ENCODE results near the gene ZBTB16.

ZBTB16 gene

GRCh38 chr11:114271316-114271715, 211.8 kb downstream of the ZBTB16 start:
- Histone ChIP-seq H2AK5ac (ENCODE audit: low read length) (no peak overlapping the region), H3K4me1 (ENCODE audit: control insufficient read depth, low read depth, low read length) (no peaks in the 10 kb centered on the region), H2BK120ac (ENCODE audit: low read depth, low read length) (no peak overlapping the region), H3K79me2 (ENCODE audit: control insufficient read depth, insufficient read depth, low read length) (no peaks in the 10 kb centered on the region), H3K79me1 (ENCODE audit: low read length) (no peaks in the 10 kb centered on the region), H3K9ac (ENCODE audit: low read length) (no peak overlapping the region), H3K36me3 (ENCODE audit: control insufficient read depth, insufficient read depth, low read length) (no peaks in the 10 kb centered on the region), H3K23ac (ENCODE audit: low read length) (no peak overlapping the region), H3K27ac (ENCODE audit: low read depth, low read length) (no peak overlapping the region), H4K5ac (ENCODE audit: low read length) (no peak overlapping the region), H2BK5ac (ENCODE audit: low read length) (no peak overlapping the region), H4K8ac (ENCODE audit: low read depth, low read length) (no peak overlapping the region), H2BK15ac (replicated peaks; ENCODE audit: low read depth) (no peak overlapping the region), H3K18ac (ENCODE audit: low read length) (no peak overlapping the region), H3K4me2 (ENCODE audit: low read length) (no peak overlapping the region), H3K27me3 (ENCODE audit: insufficient read depth, low read length, poor library complexity) (no peaks in the 10 kb centered on the region), H3K4ac (ENCODE audit: low read depth, low read length) (no peak overlapping the region), H3K4me3 (ENCODE audit: low read length) (no peak overlapping the region), H3K56ac (ENCODE audit: low read length) (no peak overlapping the region)
- no peak for DNase-seq
- no CpG with 5 or more reads among the region's 2 CpGs for WGBS (ENCODE audit: extremely low coverage, insufficient coverage, low lambda C conversion rate)

- H2BK120ac ChIP-seq (ENCODE audit: low read depth, low read length): no peak overlapping the region
- H3K9ac ChIP-seq (ENCODE audit: low read length): no peak overlapping the region
- H4K8ac ChIP-seq (ENCODE audit: low read depth, low read length): no peak overlapping the region
- H3K4me2 ChIP-seq (ENCODE audit: low read length): no peak overlapping the region
- no peak overlapping the region for H2BK5ac ChIP-seq (ENCODE audit: low read length)
- no peaks in the 10 kb centered on the region for H3K79me1 ChIP-seq (ENCODE audit: low read length)
- no peak overlapping the region for H2BK15ac ChIP-seq (replicated peaks; ENCODE audit: low read depth)
- no peak overlapping the region for H2AK5ac ChIP-seq (ENCODE audit: low read length)
- no peak overlapping the region for H3K18ac ChIP-seq (ENCODE audit: low read length)
- no CpG with 5 or more reads among the region's 4 CpGs for WGBS (ENCODE audit: extremely low coverage, insufficient coverage, low lambda C conversion rate)
- no peaks in the 10 kb centered on the region for H3K27me3 ChIP-seq (ENCODE audit: insufficient read depth, low read length, poor library complexity)
- H3K4ac ChIP-seq (ENCODE audit: low read depth, low read length): no peak overlapping the region
- no peaks in the 10 kb centered on the region for H3K4me1 ChIP-seq (ENCODE audit: control insufficient read depth, low read depth, low read length)
- H4K5ac ChIP-seq (ENCODE audit: low read length): no peak overlapping the region
- no peak for DNase-seq
- H3K79me2 ChIP-seq (ENCODE audit: control insufficient read depth, insufficient read depth, low read length): no peaks in the 10 kb centered on the region
- H3K4me3 ChIP-seq (ENCODE audit: low read length): no peak overlapping the region
- no peaks in the 10 kb centered on the region for H3K36me3 ChIP-seq (ENCODE audit: control insufficient read depth, insufficient read depth, low read length)
- no peak overlapping the region for H3K56ac ChIP-seq (ENCODE audit: low read length)
- H3K23ac ChIP-seq (ENCODE audit: low read length): no peak overlapping the region
- H3K27ac ChIP-seq (ENCODE audit: low read depth, low read length): no peak overlapping the region
These were observed 212.8 kb downstream of the ZBTB16 start for GRCh38 chr11:114272311-114272710.

- Histone ChIP-seq H4K8ac (ENCODE audit: low read depth, low read length) (no peak overlapping the region), H2BK5ac (ENCODE audit: low read length) (no peak overlapping the region), H2BK120ac (ENCODE audit: low read depth, low read length) (no peak overlapping the region), H3K79me2 (ENCODE audit: control insufficient read depth, insufficient read depth, low read length) (no peaks in the 10 kb centered on the region), H3K9ac (ENCODE audit: low read length) (no peak overlapping the region), H3K4me1 (ENCODE audit: control insufficient read depth, low read depth, low read length) (no peaks in the 10 kb centered on the region), H3K18ac (ENCODE audit: low read length) (no peak overlapping the region), H4K5ac (ENCODE audit: low read length) (no peak overlapping the region), H3K27me3 (ENCODE audit: insufficient read depth, low read length, poor library complexity) (no peaks in the 10 kb centered on the region), H3K27ac (ENCODE audit: low read depth, low read length) (no peak overlapping the region), H3K23ac (ENCODE audit: low read length) (no peak overlapping the region), H3K4ac (ENCODE audit: low read depth, low read length) (no peak overlapping the region), H3K4me2 (ENCODE audit: low read length) (no peak overlapping the region), H3K79me1 (ENCODE audit: low read length) (no peaks in the 10 kb centered on the region), H2BK15ac (replicated peaks; ENCODE audit: low read depth) (no peak overlapping the region), H2AK5ac (ENCODE audit: low read length) (no peak overlapping the region), H3K4me3 (ENCODE audit: low read length) (no peak overlapping the region), H3K36me3 (ENCODE audit: control insufficient read depth, insufficient read depth, low read length) (no peaks in the 10 kb centered on the region), H3K56ac (ENCODE audit: low read length) (no peak overlapping the region)
- WGBS (ENCODE audit: extremely low coverage, insufficient coverage, low lambda C conversion rate): no CpG with 5 or more reads among the region's 3 CpGs
- no peak for DNase-seq
These were observed 213.6 kb downstream of the ZBTB16 start for GRCh38 chr11:114273071-114273470.

GRCh38 chr11:114273890-114274635, 214.6 kb downstream of the ZBTB16 start:
- Histone ChIP-seq H4K5ac (ENCODE audit: low read length) (no peak overlapping the region), H2BK15ac (replicated peaks; ENCODE audit: low read depth) (no peak overlapping the region), H3K4me1 (ENCODE audit: control insufficient read depth, low read depth, low read length) (no peaks in the 10 kb centered on the region), H3K23ac (ENCODE audit: low read length) (no peak overlapping the region), H3K79me2 (ENCODE audit: control insufficient read depth, insufficient read depth, low read length) (no peaks in the 10 kb centered on the region), H4K8ac (ENCODE audit: low read depth, low read length) (no peak overlapping the region), H3K4me3 (ENCODE audit: low read length) (no peak overlapping the region), H3K56ac (ENCODE audit: low read length) (no peak overlapping the region), H2AK5ac (ENCODE audit: low read length) (no peak overlapping the region), H2BK5ac (ENCODE audit: low read length) (no peak overlapping the region), H3K36me3 (ENCODE audit: control insufficient read depth, insufficient read depth, low read length) (no peaks in the 10 kb centered on the region), H3K27me3 (ENCODE audit: insufficient read depth, low read length, poor library complexity) (no peaks in the 10 kb centered on the region), H3K4ac (ENCODE audit: low read depth, low read length) (no peak overlapping the region), H2BK120ac (ENCODE audit: low read depth, low read length) (no peak overlapping the region), H3K79me1 (ENCODE audit: low read length) (no peaks in the 10 kb centered on the region), H3K18ac (ENCODE audit: low read length) (no peak overlapping the region), H3K27ac (ENCODE audit: low read depth, low read length) (no peak overlapping the region), H3K4me2 (ENCODE audit: low read length) (no peak overlapping the region), H3K9ac (ENCODE audit: low read length) (no peak overlapping the region)
- no peak for DNase-seq
- no CpG with 5 or more reads among the region's 5 CpGs for WGBS (ENCODE audit: extremely low coverage, insufficient coverage, low lambda C conversion rate)

DNA sequence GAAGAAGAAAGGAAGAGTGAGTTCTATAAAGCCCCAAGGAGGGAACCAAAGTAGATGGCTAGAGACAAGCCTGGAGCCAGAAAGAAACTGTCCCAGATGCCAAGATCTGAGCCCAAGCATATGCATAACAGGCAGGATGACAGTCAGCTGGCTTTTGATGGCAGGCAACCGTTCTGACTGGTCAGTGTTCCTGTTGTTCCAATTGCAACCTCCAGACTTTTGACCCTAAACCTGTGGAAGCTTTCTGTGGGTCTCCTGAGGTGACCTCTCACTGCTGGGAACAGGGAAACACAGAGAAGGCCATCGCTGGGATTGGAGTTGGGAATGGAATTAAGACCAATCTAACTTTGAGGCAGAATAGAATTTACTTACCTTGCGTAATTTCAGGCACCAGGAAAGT, 215.1 kb downstream of the ZBTB16 start:
- no peak overlapping the region for H3K4me2 ChIP-seq (ENCODE audit: low read length)
- no peak overlapping the region for H3K23ac ChIP-seq (ENCODE audit: low read length)
- H3K4ac ChIP-seq (ENCODE audit: low read depth, low read length): no peak overlapping the region
- H4K5ac ChIP-seq (ENCODE audit: low read length): no peak overlapping the region
- H2BK15ac ChIP-seq (replicated peaks; ENCODE audit: low read depth): no peak overlapping the region
- H3K18ac ChIP-seq (ENCODE audit: low read length): no peak overlapping the region
- H3K27ac ChIP-seq (ENCODE audit: low read depth, low read length): no peak overlapping the region
- no peak overlapping the region for H2BK120ac ChIP-seq (ENCODE audit: low read depth, low read length)
- H2AK5ac ChIP-seq (ENCODE audit: low read length): no peak overlapping the region
- no peak overlapping the region for H4K8ac ChIP-seq (ENCODE audit: low read depth, low read length)
- no peaks in the 10 kb centered on the region for H3K27me3 ChIP-seq (ENCODE audit: insufficient read depth, low read length, poor library complexity)
- H3K4me3 ChIP-seq (ENCODE audit: low read length): no peak overlapping the region
- H3K56ac ChIP-seq (ENCODE audit: low read length): no peak overlapping the region
- WGBS (ENCODE audit: extremely low coverage, insufficient coverage, low lambda C conversion rate): no CpG with 5 or more reads among the region's 3 CpGs
- no peak for DNase-seq
- no peaks in the 10 kb centered on the region for H3K79me2 ChIP-seq (ENCODE audit: control insufficient read depth, insufficient read depth, low read length)
- no peak overlapping the region for H3K9ac ChIP-seq (ENCODE audit: low read length)
- no peaks in the 10 kb centered on the region for H3K4me1 ChIP-seq (ENCODE audit: control insufficient read depth, low read depth, low read length)
- H2BK5ac ChIP-seq (ENCODE audit: low read length): no peak overlapping the region
- H3K36me3 ChIP-seq (ENCODE audit: control insufficient read depth, insufficient read depth, low read length): no peaks in the 10 kb centered on the region
- no peaks in the 10 kb centered on the region for H3K79me1 ChIP-seq (ENCODE audit: low read length)

DNA sequence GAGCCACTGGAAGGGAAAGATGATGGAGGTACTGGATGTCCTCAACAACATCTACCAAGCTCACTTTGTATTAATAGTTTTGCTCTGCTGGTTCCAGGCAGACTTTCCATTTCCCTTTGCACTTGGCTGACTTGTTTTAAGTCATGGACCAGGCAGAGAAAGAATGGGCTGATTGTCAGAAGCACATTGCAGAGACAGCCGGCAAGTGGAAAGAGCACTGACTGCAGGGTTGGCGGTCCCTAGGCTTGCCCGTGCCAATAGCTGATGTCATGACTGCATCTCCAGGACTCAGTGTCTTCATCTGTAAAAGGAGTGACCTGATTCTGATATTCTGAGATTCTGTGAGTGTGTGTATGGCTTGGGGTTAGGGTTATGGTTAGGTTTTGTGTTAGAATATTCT, 215.8 kb downstream of the ZBTB16 start:
- no CpG with 5 or more reads among the region's 3 CpGs for WGBS (ENCODE audit: extremely low coverage, insufficient coverage, low lambda C conversion rate)
- no peak overlapping the region for H2BK120ac ChIP-seq (ENCODE audit: low read depth, low read length)
- H3K56ac ChIP-seq (ENCODE audit: low read length): no peak overlapping the region
- H2BK15ac ChIP-seq (replicated peaks; ENCODE audit: low read depth): no peak overlapping the region
- H2BK5ac ChIP-seq (ENCODE audit: low read length): no peak overlapping the region
- H3K27me3 ChIP-seq (ENCODE audit: insufficient read depth, low read length, poor library complexity): no peaks in the 10 kb centered on the region
- no peak overlapping the region for H3K4ac ChIP-seq (ENCODE audit: low read depth, low read length)
- no peaks in the 10 kb centered on the region for H3K36me3 ChIP-seq (ENCODE audit: control insufficient read depth, insufficient read depth, low read length)
- H3K18ac ChIP-seq (ENCODE audit: low read length): no peak overlapping the region
- H4K8ac ChIP-seq (ENCODE audit: low read depth, low read length): no peak overlapping the region
- H3K79me2 ChIP-seq (ENCODE audit: control insufficient read depth, insufficient read depth, low read length): no peaks in the 10 kb centered on the region
- no peaks in the 10 kb centered on the region for H3K79me1 ChIP-seq (ENCODE audit: low read length)
- H3K4me1 ChIP-seq (ENCODE audit: control insufficient read depth, low read depth, low read length): no peaks in the 10 kb centered on the region
- H3K4me3 ChIP-seq (ENCODE audit: low read length): no peak overlapping the region
- no peak overlapping the region for H3K9ac ChIP-seq (ENCODE audit: low read length)
- no peak overlapping the region for H2AK5ac ChIP-seq (ENCODE audit: low read length)
- H4K5ac ChIP-seq (ENCODE audit: low read length): no peak overlapping the region
- no peak overlapping the region for H3K4me2 ChIP-seq (ENCODE audit: low read length)
- no peak overlapping the region for H3K23ac ChIP-seq (ENCODE audit: low read length)
- no peak overlapping the region for H3K27ac ChIP-seq (ENCODE audit: low read depth, low read length)
- no peak for DNase-seq
